WI38 (cell line): ENCODE data around the gene OR8B4.
"Not testable (repeated sequence)": the region's sequence is repeated elsewhere in the genome, so short reads cannot be mapped to it uniquely, and the experiment has no call there.

Experiments
- H3K4me3 ChIP-seq: 2 replicates; pipeline ENCODE4 v1.5.1; 2011; ENCODE audit warnings: low read depth, mild to moderate bottlenecking, control low read depth, low read length
- TF ChIP-seq, protein P1 (sequence below): IDR thresholded peaks from 2 replicates; pipeline ENCODE4 v1.5.1; 2012; ENCODE audit warnings: low read depth, mild to moderate bottlenecking, control low read depth, low read length

The OR8B4 gene

DNA sequence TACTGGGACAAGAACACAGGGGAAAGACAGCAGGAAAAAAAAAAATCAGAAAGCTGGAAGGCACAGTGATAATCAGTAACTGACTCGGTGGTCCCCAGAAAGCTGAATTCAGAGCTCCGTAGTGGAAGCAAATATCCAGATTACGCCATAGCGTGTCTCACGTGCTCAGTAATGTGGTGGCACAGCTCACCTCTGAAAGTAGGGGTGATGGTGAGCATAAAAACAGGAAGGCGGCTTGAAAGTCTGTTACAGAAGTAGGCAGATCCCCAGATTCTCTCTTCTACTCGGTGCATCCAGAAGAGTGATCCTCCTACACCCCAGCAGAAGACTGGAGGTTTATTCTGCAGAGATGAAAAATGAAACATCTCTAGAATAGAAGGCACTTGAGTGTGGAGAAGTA is 14.8 kb downstream of the OR8B4 start:
- TF ChIP-seq, protein P1, sequence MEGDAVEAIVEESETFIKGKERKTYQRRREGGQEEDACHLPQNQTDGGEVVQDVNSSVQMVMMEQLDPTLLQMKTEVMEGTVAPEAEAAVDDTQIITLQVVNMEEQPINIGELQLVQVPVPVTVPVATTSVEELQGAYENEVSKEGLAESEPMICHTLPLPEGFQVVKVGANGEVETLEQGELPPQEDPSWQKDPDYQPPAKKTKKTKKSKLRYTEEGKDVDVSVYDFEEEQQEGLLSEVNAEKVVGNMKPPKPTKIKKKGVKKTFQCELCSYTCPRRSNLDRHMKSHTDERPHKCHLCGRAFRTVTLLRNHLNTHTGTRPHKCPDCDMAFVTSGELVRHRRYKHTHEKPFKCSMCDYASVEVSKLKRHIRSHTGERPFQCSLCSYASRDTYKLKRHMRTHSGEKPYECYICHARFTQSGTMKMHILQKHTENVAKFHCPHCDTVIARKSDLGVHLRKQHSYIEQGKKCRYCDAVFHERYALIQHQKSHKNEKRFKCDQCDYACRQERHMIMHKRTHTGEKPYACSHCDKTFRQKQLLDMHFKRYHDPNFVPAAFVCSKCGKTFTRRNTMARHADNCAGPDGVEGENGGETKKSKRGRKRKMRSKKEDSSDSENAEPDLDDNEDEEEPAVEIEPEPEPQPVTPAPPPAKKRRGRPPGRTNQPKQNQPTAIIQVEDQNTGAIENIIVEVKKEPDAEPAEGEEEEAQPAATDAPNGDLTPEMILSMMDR = no peak
- H3K4me3 ChIP-seq = no peak overlapping the region

DNA sequence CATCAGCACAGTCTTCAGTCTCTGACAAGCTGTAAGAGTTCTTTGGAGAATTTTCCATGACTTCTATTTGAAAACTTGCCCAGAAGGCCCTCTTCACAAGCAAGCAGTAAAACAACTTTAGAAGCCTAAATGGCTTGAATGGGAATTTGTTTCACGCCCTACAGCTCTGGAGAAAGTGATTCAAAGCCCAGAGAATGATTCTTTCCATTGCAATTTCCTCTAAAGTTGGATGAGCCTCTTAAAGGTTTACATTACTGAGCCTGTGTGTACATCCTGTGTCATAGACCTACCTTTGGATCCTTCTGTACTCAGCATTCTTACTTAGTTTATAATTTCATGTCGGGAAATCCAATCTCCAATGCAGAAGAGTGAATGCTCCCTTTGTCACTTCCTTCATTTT is 19.1 kb downstream of the OR8B4 start:
- TF ChIP-seq, protein P1 = no peak

DNA sequence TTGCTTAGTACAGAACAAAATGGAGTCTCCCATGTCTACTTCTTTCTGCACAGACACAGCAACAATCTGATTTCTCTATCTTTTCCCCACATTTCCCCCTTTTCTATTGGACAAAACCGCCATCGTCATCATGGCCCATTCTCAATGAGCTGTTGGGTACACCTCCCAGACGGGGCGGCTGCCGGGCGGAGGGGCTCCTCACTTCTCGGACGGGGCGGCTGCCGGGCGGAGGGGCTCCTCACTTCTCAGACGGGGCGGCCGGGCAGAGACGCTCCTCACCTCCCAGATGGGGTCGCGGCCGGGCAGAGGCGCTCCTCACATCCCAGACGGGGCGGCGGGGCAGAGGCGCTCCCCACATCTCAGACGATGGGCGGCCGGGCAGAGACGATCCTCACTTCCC is 21.5 kb downstream of the OR8B4 start:
- not testable (repeated sequence) for H3K4me3 ChIP-seq

More for the DNA sequence above, 19.1 kb downstream of the OR8B4 start:
- no peak overlapping the region for H3K4me3 ChIP-seq

DNA sequence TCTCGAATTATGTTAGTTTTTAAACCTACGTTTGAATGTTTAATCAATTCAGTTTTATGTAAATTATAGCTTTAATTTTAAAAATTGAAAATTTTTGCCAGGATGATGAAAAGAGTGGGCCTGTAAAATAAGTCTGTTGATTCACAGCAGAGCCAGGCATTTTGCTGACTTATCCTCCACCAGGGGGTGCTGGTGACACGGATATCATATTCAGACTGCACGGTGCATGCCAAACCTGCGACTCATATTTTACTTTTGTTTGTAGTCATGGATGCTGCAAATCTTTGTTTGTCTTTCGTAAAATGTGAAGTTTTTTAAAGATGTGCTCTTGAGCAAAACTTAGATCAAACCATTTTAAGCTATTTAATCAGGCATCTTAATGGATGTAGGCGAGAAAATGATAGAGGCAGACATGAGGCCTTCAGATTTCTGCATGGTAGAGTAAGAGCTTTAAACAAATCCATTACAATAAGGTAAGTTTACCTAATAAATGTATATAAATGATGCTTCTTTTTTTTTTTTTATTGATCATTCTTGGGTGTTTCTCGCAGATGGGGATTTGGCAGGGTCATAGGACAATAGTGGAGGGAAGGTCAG is 22.2 kb downstream of the OR8B4 start:
- H3K4me3 ChIP-seq = no peak overlapping the region
- TF ChIP-seq, protein P1 = peak; percentile 71

DNA sequence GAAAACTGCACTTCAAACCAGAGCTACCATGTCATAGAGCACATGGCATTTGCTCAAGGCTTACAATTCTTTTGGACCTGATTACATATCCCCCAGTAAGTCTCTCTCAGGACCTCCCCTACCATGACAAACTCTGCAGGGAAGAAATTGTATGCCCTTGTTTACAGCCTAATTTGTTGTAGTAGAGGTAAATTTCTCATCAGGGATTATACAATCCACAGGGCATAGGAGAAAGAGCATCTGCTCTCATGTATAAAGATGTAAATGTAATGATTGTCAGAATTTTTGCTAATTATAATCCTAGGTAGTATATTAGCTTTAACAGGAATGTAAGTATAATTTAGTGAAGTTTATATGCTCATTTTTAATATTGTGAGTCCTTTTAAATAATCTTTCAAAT is 25.7 kb downstream of the OR8B4 start, which contains the start of gene OR8B3:
Gene OR8B3 (minus strand): TSS at position 101 of the 400 bp plus-strand sequence. CDS start 1,673 bp downstream, outside the sequence.
- TF ChIP-seq, protein P1 = no peak

DNA sequence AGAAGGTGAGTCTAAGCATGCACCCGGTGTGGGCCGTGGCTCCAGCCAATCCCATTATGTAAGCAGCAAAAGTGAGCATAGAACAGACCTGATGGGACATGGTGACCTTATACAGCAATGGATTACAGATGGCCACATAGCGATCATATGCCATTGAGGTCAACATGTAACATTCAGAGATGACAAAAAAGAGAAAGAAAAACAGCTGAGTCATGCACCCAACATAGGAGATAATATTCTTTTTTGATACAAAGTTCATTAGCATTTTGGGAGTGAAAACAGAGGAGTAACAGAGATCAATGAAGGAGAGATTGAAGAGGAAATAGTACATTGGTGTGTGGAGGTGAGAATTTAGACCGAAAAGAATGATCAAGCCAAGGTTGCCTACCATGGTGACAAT is 27.8 kb downstream of the OR8B4 start:
- not testable (repeated sequence) for H3K4me3 ChIP-seq

More for the DNA sequence above, 25.7 kb downstream of the OR8B4 start, which contains the start of gene OR8B3:
- H3K4me3 ChIP-seq = no peak within 1 kb of the TSS

DNA sequence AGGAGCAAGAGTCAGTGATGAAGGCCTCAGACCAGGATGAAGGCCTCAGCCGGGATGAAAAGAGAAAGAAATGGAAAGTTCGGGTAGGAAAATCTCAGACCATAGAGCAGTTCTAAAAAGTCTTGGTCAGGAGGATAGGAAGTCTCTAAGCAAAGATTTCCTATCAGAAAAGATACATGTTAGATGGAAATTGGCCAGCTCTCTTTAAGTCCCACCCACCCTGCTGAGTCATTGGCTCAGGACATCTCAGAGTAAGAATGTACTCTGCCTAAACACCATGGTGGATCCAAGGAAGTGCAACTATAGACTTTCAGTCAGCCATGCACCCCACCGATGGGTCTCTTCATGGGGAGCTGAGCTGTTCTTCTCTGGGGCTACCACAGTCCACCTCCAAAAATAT is 30.3 kb downstream of the OR8B4 start:
- TF ChIP-seq, protein P1 = no peak

DNA sequence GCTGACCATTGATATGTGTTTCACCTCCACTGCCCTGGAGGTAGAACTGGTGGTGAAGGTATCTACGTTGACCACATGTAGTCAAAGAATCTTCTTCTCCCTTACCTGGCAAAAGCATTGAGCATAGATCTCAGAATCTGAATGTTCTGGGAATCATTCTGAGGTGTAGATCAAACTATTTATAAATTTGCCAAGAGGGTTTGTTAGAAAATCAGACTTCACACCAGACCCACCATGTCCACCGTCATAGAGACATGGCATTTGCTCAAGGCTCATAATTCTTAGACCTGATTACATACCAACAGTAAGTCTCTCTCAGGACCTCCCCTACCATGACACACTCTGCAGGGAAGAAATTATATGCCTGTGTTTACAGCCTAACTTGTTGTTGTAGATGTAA is 40.3 kb downstream of the OR8B4 start, which contains the start of gene OR8B2:
Gene OR8B2 (minus strand): TSS at position 101 of the 400 bp plus-strand sequence. CDS start 1,156 bp downstream, outside the sequence.
- no peak within 1 kb of the TSS for H3K4me3 ChIP-seq
- TF ChIP-seq, protein P1 = no peak

More for the DNA sequence above, 30.3 kb downstream of the OR8B4 start:
- H3K4me3 ChIP-seq = no peak overlapping the region

DNA sequence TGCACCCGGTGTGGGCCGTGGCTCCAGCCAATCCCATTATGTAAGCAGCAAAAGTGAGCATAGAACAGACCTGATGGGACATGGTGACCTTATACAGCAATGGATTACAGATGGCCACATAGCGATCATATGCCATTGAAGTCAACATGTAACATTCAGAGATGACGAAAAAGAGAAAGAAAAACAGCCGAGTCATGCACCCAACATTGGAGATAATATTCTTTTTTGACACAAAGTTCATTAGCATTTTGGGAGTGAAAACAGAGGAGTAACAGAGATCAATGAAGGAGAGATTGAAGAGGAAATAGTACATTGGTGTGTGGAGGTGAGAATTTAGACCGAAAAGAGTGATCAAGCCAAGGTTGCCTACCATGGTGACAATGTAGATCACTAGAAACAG is 41.8 kb downstream of the OR8B4 start:
- not testable (repeated sequence) for H3K4me3 ChIP-seq
